ENCODE measurements around the gene LIMS3. TPM values are rescaled to one million over a fixed set of nuclear protein-coding genes. Genes with fewer than 3 reads are reported as not detected.
"Not testable (repeated sequence)": the region's sequence is repeated elsewhere in the genome, so short reads cannot be mapped to it uniquely, and the experiment has no call there.

Gene LIMS3, protein sequence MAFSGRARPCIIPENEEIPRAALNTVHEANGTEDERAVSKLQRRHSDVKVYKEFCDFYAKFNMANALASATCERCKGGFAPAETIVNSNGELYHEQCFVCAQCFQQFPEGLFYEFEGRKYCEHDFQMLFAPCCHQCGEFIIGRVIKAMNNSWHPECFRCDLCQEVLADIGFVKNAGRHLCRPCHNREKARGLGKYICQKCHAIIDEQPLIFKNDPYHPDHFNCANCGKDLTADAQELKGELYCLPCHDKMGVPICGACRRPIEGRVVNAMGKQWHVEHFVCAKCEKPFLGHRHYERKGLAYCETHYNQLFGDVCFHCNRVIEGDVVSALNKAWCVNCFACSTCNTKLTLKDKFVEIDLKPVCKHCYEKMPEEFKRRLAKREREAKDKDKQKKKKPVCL
- polyA plus RNA-seq = 2.2 and 2.7 TPM in 2 replicates
- polyA minus RNA-seq = 2.2 and 3.4 TPM in 2 replicates

- not testable (repeated sequence) for H3F3A ChIP-seq (ENCODE audit: insufficient read depth, low read length, poor library complexity, severe bottlenecking); H3K9ac ChIP-seq (ENCODE audit: low read length); H3K79me2 ChIP-seq (replicated peaks; ENCODE audit: insufficient read depth, low read length); H3K9me3 ChIP-seq (ENCODE audit: low read length); H3K4me2 ChIP-seq (ENCODE audit: low read length); H3K27me3 ChIP-seq (ENCODE audit: insufficient read depth, low read depth, low read length); H3K4me3 ChIP-seq (ENCODE audit: low read length); H3K27ac ChIP-seq (ENCODE audit: low read length); H3K36me3 ChIP-seq (ENCODE audit: insufficient read depth, low read length); H3K9me2 ChIP-seq (ENCODE audit: insufficient read depth, low read length); H2AFZ ChIP-seq (ENCODE audit: low read depth, low read length); H4K20me1 ChIP-seq (ENCODE audit: insufficient read depth)
Measured at GRCh38 chr2:109898462-109899336, at the start of gene LIMS3. Gene LIMS3, plus strand, starts transcription at chr2:109898688. Its CDS starts 41 bp downstream, at chr2:109898729.

DNA sequence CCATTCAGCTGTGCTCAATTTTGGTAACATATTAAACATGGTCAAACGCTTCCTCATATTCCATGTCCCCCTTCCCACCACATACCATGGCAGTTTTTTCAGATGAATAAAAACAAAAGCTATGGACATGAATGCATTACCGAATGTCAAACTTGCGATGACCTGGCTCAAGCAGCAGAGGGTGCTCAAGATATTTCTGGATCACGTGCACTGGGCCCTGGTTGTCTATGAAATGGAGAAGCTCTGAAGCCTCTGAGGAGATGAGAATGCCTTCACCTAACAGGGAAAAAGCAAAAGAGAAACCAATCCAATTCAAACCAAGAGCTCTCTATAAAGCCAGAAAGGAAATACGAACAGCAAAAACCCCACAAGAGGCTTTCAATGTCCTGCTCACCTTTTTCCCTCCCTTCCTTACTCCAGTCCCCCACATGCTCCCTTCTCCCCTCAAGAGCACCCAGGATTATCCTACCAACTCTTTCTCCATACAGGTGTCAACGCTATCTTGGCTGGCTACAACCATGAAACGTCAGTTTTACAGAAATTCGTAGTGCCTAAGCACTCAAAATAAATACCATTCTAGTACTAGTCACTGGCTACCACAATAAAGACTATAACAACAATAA is 27.2 kb upstream of the LIMS3 start:
- not testable (repeated sequence) for H3K27ac ChIP-seq (ENCODE audit: low read length); H3K9me2 ChIP-seq (ENCODE audit: insufficient read depth, low read length); H3K4me2 ChIP-seq (ENCODE audit: low read length); H3K79me2 ChIP-seq (replicated peaks; ENCODE audit: insufficient read depth, low read length); H3F3A ChIP-seq (ENCODE audit: insufficient read depth, low read length, poor library complexity, severe bottlenecking); H3K4me3 ChIP-seq (ENCODE audit: low read length); H3K9ac ChIP-seq (ENCODE audit: low read length); H4K20me1 ChIP-seq (ENCODE audit: insufficient read depth); H3K27me3 ChIP-seq (ENCODE audit: insufficient read depth, low read depth, low read length); H3K36me3 ChIP-seq (ENCODE audit: insufficient read depth, low read length); H2AFZ ChIP-seq (ENCODE audit: low read depth, low read length); H3K9me3 ChIP-seq (ENCODE audit: low read length)

- not testable (repeated sequence) for H3K79me2 ChIP-seq (replicated peaks; ENCODE audit: insufficient read depth, low read length); H3K9me2 ChIP-seq (ENCODE audit: insufficient read depth, low read length); H3K36me3 ChIP-seq (ENCODE audit: insufficient read depth, low read length); H2AFZ ChIP-seq (ENCODE audit: low read depth, low read length); H3K27ac ChIP-seq (ENCODE audit: low read length); H4K20me1 ChIP-seq (ENCODE audit: insufficient read depth); H3F3A ChIP-seq (ENCODE audit: insufficient read depth, low read length, poor library complexity, severe bottlenecking); H3K27me3 ChIP-seq (ENCODE audit: insufficient read depth, low read depth, low read length); H3K4me2 ChIP-seq (ENCODE audit: low read length); H3K9ac ChIP-seq (ENCODE audit: low read length); H3K4me3 ChIP-seq (ENCODE audit: low read length); H3K9me3 ChIP-seq (ENCODE audit: low read length)
Measured at GRCh38 chr2:109876625-109877024, 21.9 kb upstream of the LIMS3 start.

- not testable (repeated sequence) for H3K9me2 ChIP-seq (ENCODE audit: insufficient read depth, low read length); H3K9me3 ChIP-seq (ENCODE audit: low read length); H4K20me1 ChIP-seq (ENCODE audit: insufficient read depth); H3K4me2 ChIP-seq (ENCODE audit: low read length); H3F3A ChIP-seq (ENCODE audit: insufficient read depth, low read length, poor library complexity, severe bottlenecking); H3K79me2 ChIP-seq (replicated peaks; ENCODE audit: insufficient read depth, low read length); H3K4me3 ChIP-seq (ENCODE audit: low read length); H3K36me3 ChIP-seq (ENCODE audit: insufficient read depth, low read length); H3K27me3 ChIP-seq (ENCODE audit: insufficient read depth, low read depth, low read length); H3K27ac ChIP-seq (ENCODE audit: low read length); H3K9ac ChIP-seq (ENCODE audit: low read length); H2AFZ ChIP-seq (ENCODE audit: low read depth, low read length)
Measured at GRCh38 chr2:109882112-109882511, 16.4 kb upstream of the LIMS3 start.

GRCh38 chr2:109888414-109888813 is 10.1 kb upstream of the LIMS3 start:
- not testable (repeated sequence) for H2AFZ ChIP-seq (ENCODE audit: low read depth, low read length); H3K4me3 ChIP-seq (ENCODE audit: low read length); H3K27ac ChIP-seq (ENCODE audit: low read length); H3K4me2 ChIP-seq (ENCODE audit: low read length); H4K20me1 ChIP-seq (ENCODE audit: insufficient read depth); H3K79me2 ChIP-seq (replicated peaks; ENCODE audit: insufficient read depth, low read length); H3F3A ChIP-seq (ENCODE audit: insufficient read depth, low read length, poor library complexity, severe bottlenecking); H3K27me3 ChIP-seq (ENCODE audit: insufficient read depth, low read depth, low read length); H3K36me3 ChIP-seq (ENCODE audit: insufficient read depth, low read length); H3K9me2 ChIP-seq (ENCODE audit: insufficient read depth, low read length); H3K9me3 ChIP-seq (ENCODE audit: low read length); H3K9ac ChIP-seq (ENCODE audit: low read length)

DNA sequence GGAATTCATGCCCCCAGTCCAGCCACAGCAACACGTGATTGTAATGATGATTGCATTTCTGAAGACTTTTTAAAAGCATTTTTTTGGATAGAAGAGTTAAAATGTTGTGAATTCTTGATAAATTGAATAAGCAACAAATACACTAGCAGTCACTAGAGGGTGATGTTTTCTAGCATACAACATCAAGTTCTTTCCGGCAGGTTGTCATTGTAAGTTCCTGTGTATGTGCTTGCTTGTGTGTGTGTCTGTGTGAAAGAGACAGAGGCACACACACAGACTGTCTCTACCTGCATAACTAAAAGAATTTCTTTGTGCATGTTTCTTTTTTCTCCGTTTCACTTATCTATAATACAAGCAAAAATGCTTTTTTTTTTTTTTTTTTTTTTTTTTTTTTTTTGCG is 8.6 kb upstream of the LIMS3 start:
- H3K9ac ChIP-seq (ENCODE audit: low read length); H3K9me3 ChIP-seq (ENCODE audit: low read length); H2AFZ ChIP-seq (ENCODE audit: low read depth, low read length); H4K20me1 ChIP-seq (ENCODE audit: insufficient read depth); H3K4me3 ChIP-seq (ENCODE audit: low read length); H3K27ac ChIP-seq (ENCODE audit: low read length); H3F3A ChIP-seq (ENCODE audit: insufficient read depth, low read length, poor library complexity, severe bottlenecking); H3K36me3 ChIP-seq (ENCODE audit: insufficient read depth, low read length); H3K9me2 ChIP-seq (ENCODE audit: insufficient read depth, low read length); H3K4me2 ChIP-seq (ENCODE audit: low read length); H3K27me3 ChIP-seq (ENCODE audit: insufficient read depth, low read depth, low read length); H3K79me2 ChIP-seq (replicated peaks; ENCODE audit: insufficient read depth, low read length): not testable (repeated sequence)

- not testable (repeated sequence) for H3K9me2 ChIP-seq (ENCODE audit: insufficient read depth, low read length); H4K20me1 ChIP-seq (ENCODE audit: insufficient read depth); H3K9me3 ChIP-seq (ENCODE audit: low read length); H2AFZ ChIP-seq (ENCODE audit: low read depth, low read length); H3K36me3 ChIP-seq (ENCODE audit: insufficient read depth, low read length); H3K27ac ChIP-seq (ENCODE audit: low read length); H3K27me3 ChIP-seq (ENCODE audit: insufficient read depth, low read depth, low read length); H3K9ac ChIP-seq (ENCODE audit: low read length); H3K79me2 ChIP-seq (replicated peaks; ENCODE audit: insufficient read depth, low read length); H3K4me2 ChIP-seq (ENCODE audit: low read length); H3K4me3 ChIP-seq (ENCODE audit: low read length); H3F3A ChIP-seq (ENCODE audit: insufficient read depth, low read length, poor library complexity, severe bottlenecking)
Measured at GRCh38 chr2:109891024-109891423, 7.5 kb upstream of the LIMS3 start.

Measured in neural cell (in vitro differentiated cells).